ENCODE results near the gene ACSF3. TPM values are rescaled to one million over a fixed set of nuclear protein-coding genes. Genes with fewer than 3 reads are reported as not detected.
A peak's percentile ranks its signal among the peaks of the same experiment; 100 is the strongest.

The ACSF3 gene
- total RNA-seq, 1 donor from 2014 or later: 15.5 TPM

GRCh38 chr16:89103156-89103555, 9.5 kb downstream of the ACSF3 start:
- intact Hi-C loops (cut with DNase I): no loop called here
- ATAC-seq (ENCODE audit: poor library complexity) (no peak), DNase-seq (peak; percentile 27)

GRCh38 chr16:89103781-89104180, 10.1 kb downstream of the ACSF3 start:
- DNase-seq (peak; percentile 21), ATAC-seq (ENCODE audit: poor library complexity) (no peak)
- intact Hi-C loops (cut with DNase I): no loop called here

DNA sequence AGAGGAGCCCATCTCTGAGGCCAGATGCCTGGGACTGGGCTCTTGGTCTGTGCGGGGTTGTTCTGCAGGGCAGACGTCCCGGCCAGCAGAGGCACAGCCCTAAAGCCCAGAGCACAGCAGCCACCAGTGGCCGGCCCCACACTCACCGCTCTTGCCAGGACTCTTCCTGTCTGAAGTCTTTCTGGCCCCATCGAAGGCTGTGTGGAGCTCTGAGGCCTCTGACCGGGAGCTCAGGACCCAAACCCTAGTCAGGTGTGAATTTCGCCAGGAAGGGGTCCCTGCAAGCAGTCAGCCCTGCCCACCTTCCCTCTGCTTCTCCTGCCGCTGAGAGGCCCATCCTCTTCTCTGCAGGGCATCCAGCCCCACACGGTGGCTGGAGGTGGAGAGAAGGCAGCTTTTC, 10.7 kb downstream of the ACSF3 start:
- ATAC-seq (ENCODE audit: poor library complexity): no peak
- peak; percentile 7 for DNase-seq
- intact Hi-C loops (cut with DNase I): no loop called here

GRCh38 chr16:89104930-89105571, 11.4 kb downstream of the ACSF3 start:
- no peak for DNase-seq
- intact Hi-C loops (cut with DNase I): no loop called here
- peak; percentile 9 for ATAC-seq (ENCODE audit: poor library complexity)

- DNase-seq: no peak
- intact Hi-C loops (cut with DNase I): no loop called here
- ATAC-seq (ENCODE audit: poor library complexity): no peak
These were observed 12.0 kb downstream of the ACSF3 start for GRCh38 chr16:89105599-89106151.

DNA sequence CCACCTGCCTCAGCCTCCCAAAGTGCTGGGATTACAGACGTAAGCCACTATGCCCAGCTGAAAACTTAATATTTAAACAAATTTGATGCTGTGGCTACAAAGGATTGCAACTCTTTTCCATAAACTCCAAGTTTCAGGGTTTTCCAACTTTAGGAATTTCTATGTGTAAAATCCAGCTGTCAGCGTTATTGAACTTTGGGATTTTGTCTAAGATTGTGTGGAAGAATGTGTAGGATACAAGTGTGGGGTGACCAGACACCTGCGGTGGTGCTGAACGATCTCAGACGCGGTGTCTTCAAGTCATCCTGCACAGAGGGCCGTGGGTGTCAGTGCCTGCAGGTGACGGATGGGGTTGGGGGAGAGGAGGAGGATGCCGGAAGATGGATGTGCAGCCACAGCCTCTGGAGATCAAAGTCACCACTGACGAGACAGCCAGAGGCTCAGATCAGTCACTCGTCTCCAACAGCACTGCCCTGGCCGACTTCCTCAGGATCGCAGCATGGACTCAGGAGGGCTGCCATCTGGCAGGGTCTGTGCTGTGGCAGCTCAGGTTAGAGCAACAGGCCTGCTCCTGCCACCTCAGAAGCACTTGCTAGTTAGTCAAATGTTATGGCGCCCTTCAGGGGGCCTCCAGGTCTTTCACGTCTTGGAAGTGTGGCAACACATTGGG, 13.0 kb downstream of the ACSF3 start:
- intact Hi-C loops (cut with DNase I): no loop called here
- DNase-seq: no peak

GRCh38 chr16:89107203-89107582, 13.5 kb downstream of the ACSF3 start:
- DNase-seq (no peak), ATAC-seq (ENCODE audit: poor library complexity) (no peak)
- intact Hi-C loops (cut with DNase I): no loop called here

More for the DNA sequence above, 13.0 kb downstream of the ACSF3 start:
- ATAC-seq (ENCODE audit: poor library complexity): no peak

DNA sequence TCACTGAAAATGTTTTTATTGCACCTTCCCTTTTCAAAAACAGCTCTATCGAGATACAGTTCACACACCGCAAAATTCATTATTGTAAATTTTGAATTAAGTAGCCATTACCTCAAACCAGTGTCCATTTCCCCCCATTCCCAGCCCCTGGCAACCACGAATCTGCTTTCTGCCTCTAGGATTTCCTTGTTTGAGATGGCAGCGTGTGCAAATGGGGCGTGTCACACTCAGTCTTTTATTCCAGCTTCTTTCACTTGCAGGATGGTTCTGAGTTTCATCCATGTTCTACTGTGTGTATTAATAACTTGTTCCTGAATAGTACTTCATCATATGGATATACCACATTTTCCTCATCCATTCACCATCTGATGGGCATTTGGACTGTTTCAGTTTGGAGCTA, 14.8 kb downstream of the ACSF3 start:
- DNase-seq: no peak
- intact Hi-C loops (cut with DNase I): no loop called here
- ATAC-seq (ENCODE audit: poor library complexity): no peak

DNA sequence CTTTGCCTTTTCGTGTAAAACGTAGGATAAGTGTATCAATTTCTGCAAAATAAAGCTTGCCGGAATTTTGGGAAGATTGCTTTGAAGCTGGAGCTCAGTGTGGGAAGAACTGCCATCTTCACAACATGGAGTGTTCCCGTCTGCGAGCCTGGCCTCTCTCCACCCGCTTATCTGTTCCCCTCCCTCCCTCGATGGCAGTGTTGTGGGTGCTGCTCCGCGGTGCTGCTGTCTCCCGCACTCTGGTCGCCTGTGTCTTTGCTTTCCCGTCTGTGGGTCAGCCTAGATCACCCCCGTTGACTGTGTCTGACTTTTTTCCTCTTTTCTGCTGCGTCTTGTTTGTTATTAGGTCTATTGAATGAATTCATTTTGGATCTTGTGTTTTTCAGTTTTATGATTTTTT, 17.0 kb downstream of the ACSF3 start:
- intact Hi-C loops (cut with DNase I): no loop called here
- no peak for ATAC-seq (ENCODE audit: poor library complexity)
- DNase-seq: no peak

DNA sequence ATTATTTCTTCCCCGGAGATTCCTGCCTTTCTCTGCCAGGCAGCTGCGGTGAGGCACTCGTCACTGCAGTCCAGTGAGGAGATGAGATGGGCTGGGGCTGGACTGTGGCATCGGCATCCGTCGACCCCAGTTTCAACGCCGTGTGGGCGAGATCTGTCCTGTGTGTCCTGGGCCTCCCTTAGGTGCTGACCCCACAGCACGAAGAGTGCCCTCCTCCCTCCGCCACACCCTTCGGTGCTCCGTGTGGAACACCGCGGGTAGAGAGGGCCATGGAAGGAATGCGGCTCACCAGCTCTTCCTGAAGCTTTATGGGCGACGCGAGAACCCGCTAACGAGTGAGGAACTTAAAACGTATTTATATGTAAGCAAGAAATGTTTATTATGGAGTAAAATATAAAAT, 17.6 kb downstream of the ACSF3 start:
- intact Hi-C loops (cut with DNase I): no loop called here
- ATAC-seq (ENCODE audit: poor library complexity) (no peak), DNase-seq (no peak)

DNA sequence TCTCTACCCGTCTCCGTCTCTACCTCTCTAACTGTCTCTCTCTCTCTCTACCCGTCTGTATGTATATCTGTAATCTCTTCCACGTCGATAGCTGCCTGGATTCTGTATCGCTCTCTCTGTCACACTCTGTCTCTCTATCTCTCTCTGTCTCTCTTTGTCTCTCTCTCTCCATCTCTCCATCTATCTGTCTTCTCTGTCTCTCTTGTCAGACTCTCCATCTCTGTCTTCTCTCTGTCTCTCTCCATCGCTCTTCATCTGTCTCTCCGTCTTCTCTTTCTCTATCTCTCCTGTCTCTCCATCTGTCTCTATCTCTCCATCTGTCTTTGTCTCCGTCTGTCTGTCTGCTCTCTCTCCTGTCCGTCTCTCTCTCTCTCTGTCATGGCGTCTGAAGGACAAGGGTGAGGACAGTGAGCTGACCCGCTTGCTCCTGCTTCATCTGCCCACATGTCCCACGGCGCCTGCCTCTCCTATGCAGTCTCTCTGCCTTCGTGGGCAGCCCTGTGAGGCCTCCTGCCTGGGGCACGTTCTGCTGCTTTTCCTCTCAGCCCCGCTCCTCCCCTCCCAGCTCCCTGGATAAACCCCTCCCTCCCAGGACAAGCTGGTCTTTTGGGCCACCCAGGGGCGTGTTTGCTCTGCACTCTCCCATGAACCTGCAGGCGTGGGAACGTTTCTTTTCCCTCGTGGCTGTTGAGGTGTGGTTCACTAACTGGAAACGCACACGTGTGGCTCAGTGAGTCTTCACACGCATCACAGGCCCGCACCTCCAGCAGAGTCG, 18.9 kb downstream of the ACSF3 start:
- intact Hi-C loops (cut with DNase I): no loop called here
- ATAC-seq (ENCODE audit: poor library complexity) (no peak), DNase-seq (no peak)

DNA sequence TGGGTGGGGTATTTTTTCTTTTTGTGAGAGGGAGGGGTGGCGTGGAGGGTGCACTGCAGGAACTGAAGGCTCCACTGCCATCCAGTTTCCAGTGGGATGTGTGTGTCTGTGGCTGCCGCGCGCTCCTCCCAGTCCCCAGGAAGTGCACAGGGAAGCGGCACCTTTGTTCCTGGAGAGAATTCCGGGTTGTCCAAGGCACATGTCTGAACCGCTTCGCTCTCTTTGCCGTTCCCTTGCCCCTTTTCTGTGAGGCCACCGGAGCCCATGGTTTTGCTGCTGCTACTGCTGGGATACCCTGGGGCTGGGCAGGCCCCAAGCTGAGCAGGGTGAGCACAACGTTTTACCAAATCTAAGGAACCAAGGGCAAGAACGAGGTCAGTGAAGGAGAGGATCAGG, 19.5 kb downstream of the ACSF3 start:
- intact Hi-C loops (cut with DNase I): no loop called here
- DNase-seq (no peak), ATAC-seq (ENCODE audit: poor library complexity) (no peak)

DNA sequence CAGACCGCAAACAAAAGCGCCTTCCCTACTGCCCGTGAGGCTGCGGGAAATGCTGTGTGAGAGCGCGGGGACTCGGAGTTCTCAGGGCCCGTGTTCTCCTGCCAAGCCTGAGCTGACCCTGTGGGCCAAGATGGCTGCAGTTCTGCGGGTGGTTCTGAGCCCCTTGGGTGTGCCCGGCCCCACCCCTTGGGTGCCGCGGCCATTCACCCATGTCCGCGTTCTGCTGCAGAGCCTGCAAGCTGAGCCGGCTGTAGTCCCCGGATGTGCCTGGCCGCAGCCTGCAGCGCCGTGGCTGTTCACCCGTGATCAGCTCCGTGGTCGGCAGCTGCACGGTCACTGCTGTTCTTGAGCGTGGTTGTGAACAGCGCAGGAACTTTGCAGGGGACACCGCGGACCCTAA, 20.0 kb downstream of the ACSF3 start:
- no peak for DNase-seq
- ATAC-seq (ENCODE audit: poor library complexity): no peak
- intact Hi-C loops (cut with DNase I): no loop called here

- intact Hi-C loops (cut with DNase I): no loop called here
- no peak for ATAC-seq (ENCODE audit: poor library complexity)
These were observed 20.7 kb downstream of the ACSF3 start for GRCh38 chr16:89114159-89114981.

DNA sequence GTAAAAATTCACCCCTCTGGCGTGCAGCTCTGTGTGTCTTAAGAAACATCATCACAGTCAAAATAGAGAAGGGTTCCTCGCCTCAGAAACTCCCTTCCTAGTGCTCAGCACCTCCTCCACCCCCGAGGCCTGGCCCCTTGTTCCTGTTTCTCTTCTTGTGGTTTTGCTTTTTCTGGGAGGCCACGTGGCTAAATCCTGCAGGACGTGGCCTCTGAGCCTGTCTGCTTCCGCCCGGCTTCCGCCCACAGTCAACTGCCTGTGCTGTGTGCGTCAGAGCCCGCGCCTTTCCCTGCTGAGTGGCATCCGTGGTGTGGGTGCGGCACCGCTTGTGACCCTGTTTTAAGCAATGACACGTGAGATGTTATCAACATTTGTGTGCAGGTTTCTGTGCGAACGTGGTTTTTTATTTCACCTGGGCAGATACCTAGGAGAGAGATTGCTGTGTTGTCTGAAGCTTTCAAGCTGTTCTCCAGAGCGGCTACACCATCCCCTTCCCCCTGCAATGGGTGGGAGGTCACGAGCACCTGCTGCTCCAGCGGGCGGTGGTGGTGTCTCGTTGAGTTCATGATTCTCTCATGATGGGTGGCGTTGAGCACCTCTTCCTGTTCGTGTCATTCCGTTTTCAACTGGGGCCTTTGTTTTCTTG, 21.7 kb downstream of the ACSF3 start:
- peak; percentile 77 for ATAC-seq (ENCODE audit: poor library complexity)
- DNase-seq: peak; percentile 88
- intact Hi-C loops (cut with DNase I): no loop called here

More at GRCh38 chr16:89114159-89114981, 20.7 kb downstream of the ACSF3 start:
- DNase-seq: no peak

DNA sequence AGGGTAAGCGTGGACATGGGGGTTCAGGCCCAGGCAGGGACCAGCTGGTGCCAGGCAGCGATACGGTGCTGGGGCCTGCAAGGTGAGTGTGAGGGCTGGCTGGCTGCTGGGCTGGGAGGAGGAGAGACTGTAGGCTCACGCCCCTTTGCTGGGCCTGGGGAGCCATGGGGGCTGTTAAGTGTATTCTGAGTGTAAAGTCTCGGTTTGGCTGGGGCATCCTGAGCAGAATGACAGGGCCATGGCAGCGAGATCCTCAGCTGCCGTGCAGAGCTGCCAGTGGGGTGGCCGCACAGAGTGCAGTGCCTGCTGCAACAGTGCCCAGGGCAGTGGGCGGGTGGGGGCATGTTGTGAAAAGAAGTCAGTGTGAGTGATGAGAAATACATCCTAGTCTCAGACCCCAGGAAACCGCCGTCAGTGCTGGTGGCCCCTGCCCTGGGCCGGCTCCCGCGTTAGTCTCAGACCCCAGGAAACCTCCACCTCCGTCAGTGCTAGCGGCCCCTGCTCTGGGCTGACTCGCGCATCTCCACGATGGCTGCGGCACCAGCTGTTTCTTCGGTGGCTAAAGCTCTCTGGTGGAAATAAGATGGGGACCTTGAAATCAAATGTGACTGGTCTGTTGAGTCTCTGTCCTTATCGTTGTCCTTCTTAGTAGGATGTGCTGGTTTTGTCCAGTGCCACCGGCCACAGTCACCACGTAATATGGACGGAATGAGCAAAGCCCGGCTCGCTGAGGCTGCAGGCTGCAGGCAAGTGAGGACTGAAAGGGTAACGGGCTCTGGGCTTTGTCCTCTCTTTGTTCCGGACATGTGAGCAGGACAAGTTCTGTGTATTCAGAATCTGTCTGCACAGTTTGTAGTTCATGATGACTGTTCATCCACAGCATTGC, 22.9 kb downstream of the ACSF3 start:
- DNase-seq (peak; percentile 7), ATAC-seq (ENCODE audit: poor library complexity) (no peak)
- intact Hi-C loops (cut with DNase I): no loop called here

DNA sequence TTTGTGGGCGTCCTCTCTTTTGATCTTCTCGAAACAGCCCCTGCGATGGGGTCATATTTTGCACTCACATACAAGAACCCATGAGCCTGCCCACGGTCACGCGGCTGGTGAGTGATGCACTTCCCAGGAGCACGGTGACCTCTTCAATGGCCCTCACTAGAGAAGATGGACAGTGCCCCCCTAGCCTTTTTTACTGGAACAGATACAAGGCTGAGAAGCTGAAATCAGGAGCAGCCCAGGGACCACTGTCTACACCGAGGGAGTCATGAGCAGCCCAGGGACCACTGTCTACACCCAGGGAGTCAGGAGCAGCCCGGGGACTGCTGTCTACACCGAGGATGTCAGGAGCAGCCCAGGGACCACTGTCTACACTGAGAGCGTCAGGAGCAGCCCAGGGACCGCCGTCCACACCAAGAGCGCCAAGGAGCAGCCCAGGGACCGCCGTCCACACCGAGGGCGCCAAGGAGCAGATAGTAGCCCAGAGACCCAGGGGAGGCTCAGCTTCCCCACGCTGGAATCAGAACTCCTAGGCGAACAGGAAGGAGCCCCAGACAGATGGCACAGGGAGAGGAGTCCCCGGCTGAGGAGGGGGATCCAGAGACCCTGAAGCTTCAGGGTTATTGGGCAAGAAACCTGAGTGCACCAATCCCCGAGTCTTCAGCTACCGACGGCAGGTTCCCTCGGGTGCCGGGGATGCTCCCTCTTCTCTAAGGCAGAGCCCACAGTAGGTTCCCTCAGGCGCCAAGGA, 23.7 kb downstream of the ACSF3 start:
- intact Hi-C loops (cut with DNase I): no loop called here
- ATAC-seq (ENCODE audit: poor library complexity) (no peak), DNase-seq (no peak)

All from Right ventricle myocardium superior (tissue), 1 donor.